Kidney (tissue), 14 donors: ENCODE data around the gene PABPN1. TPM values are rescaled to one million over a fixed set of nuclear protein-coding genes. Genes with fewer than 3 reads are reported as not detected.

Source experiments
- DNase-seq, 5 donors: peaks; one replicate each; pipeline ENCODE4 v3.0.0-alpha.2; 2013 to 2020
- FAIRE-seq: peaks from 2 replicates; lab custom pipeline; 2012; peaks lifted over from hg19 to GRCh38; lab: Jason Lieb, UNC
- H3K27ac ChIP-seq, 2 donors: one replicate each; pipeline ENCODE4 v1.7.0; 2013; ENCODE audit warnings: low read depth in 2 of 2, low read length in 2 of 2, inconsistent platforms in 1 of 2
- H3K27me3 ChIP-seq: one replicate; pipeline ENCODE4 v1.7.1; 2013; ENCODE audit warnings: low read length, inconsistent platforms; ENCODE audit not compliant: control insufficient read depth, insufficient read depth
- H3K36me3 ChIP-seq, 3 donors: one replicate each; pipeline versions ENCODE4 v1.7.0 to v1.7.1; 2013; ENCODE audit warnings: low read length in 3 of 3, control low read depth in 1 of 3, inconsistent platforms in 1 of 3; ENCODE audit not compliant: insufficient read depth in 3 of 3, control insufficient read depth in 2 of 3
- H3K4me1 ChIP-seq, 3 donors: one replicate each; pipeline versions ENCODE4 v1.7.0 to v1.7.1; 2013; ENCODE audit warnings: low read length in 3 of 3, inconsistent platforms in 1 of 3, low read depth in 1 of 3; ENCODE audit not compliant: control insufficient read depth in 2 of 3, insufficient read depth in 2 of 3
- H3K4me3 ChIP-seq, 3 donors: one replicate each; pipeline versions ENCODE4 v1.7.0 to v1.8.1; 2013; ENCODE audit warnings: low read length in 3 of 3, control low read depth in 1 of 3, inconsistent platforms in 1 of 3
- H3K9ac ChIP-seq, 3 donors: one replicate each; pipeline versions ENCODE4 v1.7.0 to v1.7.1; 2013; ENCODE audit warnings: low read length in 3 of 3, control low read depth in 1 of 3, inconsistent platforms in 1 of 3
- H3K9me3 ChIP-seq, 3 donors: one replicate each; pipeline versions ENCODE4 v1.7.0 to v1.7.1; 2013; ENCODE audit warnings: low read length in 3 of 3, control low read depth in 1 of 3, inconsistent platforms in 1 of 3; ENCODE audit not compliant: control insufficient read depth in 2 of 3, insufficient read depth in 1 of 3
- intact Hi-C: fragments of 100-400 bp; cut with DNase I; formaldehyde crosslinking; loops from one replicate; pipeline ENCODE4 v1.11.1; 2022
- polyA plus RNA-seq: library from polyadenylated mRNA; stranded (reverse); fragments of 350-450 nt; fragmentation: Illumina TruSeq; extraction: RNeasy Lipid Tissue Mini Kit (QIAGEN cat#74804); gene quantifications from one replicate; pipeline ENCODE4 v1.2.3, GENCODE V29; 2014; ENCODE audit warnings: low read depth, low replicate concordance; ENCODE audit not compliant: insufficient read depth
- total RNA-seq: library from RNA; stranded (reverse); fragmentation: NEBNext Ultra II Directional; extraction: Animal tissue kit (Norgen Biotek cat#: 25700); gene quantifications from one replicate; pipeline ENCODE4 v1.2.1, GENCODE V29; 2021
- TF ChIP-seq, protein P1 (sequence below): IDR thresholded peaks from 3 replicates; pipeline ENCODE4 v1.5.1; 2012; ENCODE audit warnings: mild to moderate bottlenecking, moderate library complexity, borderline replicate concordance; ENCODE audit not compliant: insufficient read depth; ENCODE audit errors: extremely low read depth
- donor health status: control.
- donor health status: control.
- donor health status: control.
- donor health status: control.
- donor health status: control.
- donor health status: DM: yes; HTN: yes; CAD: no.
- donor health status: Normal renal cell carcinoma (clear cell type).

The PABPN1 gene
- total and polyA plus RNA-seq, 2 donors from 2014 or later = 140 to 145 TPM

DNA sequence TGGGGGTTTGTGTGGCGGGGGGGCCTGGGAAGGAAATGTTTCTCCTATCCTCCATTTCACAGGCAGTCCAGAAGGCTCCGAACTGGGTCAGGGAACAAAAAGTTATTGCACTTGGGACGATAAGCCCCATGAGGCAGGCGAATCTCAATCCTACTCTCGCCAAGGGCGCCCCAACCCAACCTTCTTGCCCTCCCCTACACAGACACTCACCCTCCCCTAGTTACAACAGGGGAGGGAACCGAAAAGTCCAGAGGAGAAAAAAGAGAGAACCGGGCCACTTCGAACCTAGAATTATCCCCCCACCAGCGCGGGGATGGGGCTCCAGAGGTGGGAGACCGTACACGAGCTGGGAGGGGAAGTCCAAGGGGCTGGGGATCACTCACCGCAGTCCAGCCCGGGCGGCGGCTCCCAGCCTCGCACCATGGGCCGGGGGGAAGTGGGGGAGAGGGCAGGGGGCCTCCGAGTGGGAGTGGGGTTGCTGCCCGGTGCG lies 35.7 kb upstream of the PABPN1 start:
- intact Hi-C loops = no loop called here
- Histone ChIP-seq H3K9me3 (no peaks in the 10 kb centered on the region), H3K27ac (peak overlapping the region; percentile 92 to 97), H3K9ac (peak overlapping the region; percentile 63 to 99 (median 86)), H3K36me3 (peaks cover 0 to 2% (median 0%) of the 10 kb centered on the region in 3 donors), H3K27me3 (no peaks in the 10 kb centered on the region), H3K4me1 (peaks cover 2 to 16% (median 5%) of the 10 kb centered on the region in 3 donors), H3K4me3 (peak overlapping the region; percentile 77 to 98 (median 91))
- DNase-seq (no peak), FAIRE-seq (no peak)
- TF ChIP-seq, protein P1, sequence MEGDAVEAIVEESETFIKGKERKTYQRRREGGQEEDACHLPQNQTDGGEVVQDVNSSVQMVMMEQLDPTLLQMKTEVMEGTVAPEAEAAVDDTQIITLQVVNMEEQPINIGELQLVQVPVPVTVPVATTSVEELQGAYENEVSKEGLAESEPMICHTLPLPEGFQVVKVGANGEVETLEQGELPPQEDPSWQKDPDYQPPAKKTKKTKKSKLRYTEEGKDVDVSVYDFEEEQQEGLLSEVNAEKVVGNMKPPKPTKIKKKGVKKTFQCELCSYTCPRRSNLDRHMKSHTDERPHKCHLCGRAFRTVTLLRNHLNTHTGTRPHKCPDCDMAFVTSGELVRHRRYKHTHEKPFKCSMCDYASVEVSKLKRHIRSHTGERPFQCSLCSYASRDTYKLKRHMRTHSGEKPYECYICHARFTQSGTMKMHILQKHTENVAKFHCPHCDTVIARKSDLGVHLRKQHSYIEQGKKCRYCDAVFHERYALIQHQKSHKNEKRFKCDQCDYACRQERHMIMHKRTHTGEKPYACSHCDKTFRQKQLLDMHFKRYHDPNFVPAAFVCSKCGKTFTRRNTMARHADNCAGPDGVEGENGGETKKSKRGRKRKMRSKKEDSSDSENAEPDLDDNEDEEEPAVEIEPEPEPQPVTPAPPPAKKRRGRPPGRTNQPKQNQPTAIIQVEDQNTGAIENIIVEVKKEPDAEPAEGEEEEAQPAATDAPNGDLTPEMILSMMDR = no peak

DNA sequence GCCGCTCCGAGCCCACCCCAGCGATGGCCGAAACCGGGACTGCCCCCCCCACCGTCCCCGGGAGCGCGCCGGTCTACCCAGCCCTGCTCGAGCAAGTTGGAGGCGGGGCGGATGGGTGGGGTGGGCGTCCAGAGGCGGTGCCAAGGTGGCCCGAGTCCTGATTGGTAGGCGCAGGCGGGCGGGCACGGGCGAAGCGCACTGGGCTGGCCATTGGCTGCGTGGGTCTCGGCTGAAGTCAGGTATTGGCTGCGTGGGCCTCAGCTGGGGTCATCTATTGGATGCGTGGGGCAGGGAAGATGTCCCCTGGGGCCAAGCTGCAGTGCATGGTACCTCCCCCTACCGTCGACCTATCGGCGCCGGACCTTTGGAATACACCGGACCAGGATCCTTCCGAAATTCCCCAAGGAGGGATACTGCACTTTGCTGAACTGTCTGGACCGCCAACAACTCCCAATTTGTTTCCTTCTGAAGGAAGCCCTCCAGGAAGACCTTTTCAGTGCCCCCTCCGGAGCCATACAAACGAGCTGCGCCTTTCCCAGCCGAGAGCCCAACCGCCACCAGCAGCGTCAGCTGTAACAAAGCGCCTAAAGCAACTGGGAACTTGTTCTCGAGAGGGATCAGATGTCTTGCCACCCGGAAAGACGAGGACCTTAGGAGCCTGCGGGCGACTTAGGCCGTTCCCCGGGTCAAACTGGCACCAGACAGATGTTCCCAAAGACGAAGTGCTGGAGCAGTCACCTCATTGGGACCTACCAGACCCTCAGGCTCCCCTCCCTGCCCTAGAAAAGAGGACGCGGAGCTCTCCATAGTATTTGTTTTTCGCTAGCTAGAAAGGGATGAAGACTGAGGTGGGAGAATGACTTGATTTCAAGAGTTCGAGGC lies 35.0 kb upstream of the PABPN1 start, which contains the start of gene HOMEZ:
HOMEZ (minus strand) TSS at position 113 of the 882 bp plus-strand sequence. CDS start 180 bp downstream, outside the sequence.
- H3K36me3 ChIP-seq = peaks cover 0 to 2% (median 0%) of the 10 kb centered on the region in 3 donors
- peak; percentile 99 to 100 (median 99) for DNase-seq
- TF ChIP-seq, protein P1 = no peak
- peak; percentile 84 for FAIRE-seq
- peak within 1 kb of the TSS; percentile 83 to 99 (median 86) for H3K9ac ChIP-seq
- no peaks in the 10 kb centered on the region for H3K27me3 ChIP-seq
- H3K9me3 ChIP-seq = no peaks in the 10 kb centered on the region
- peaks cover 2 to 16% (median 5%) of the 10 kb centered on the region in 3 donors for H3K4me1 ChIP-seq
- H3K27ac ChIP-seq = peak within 1 kb of the TSS; percentile 92 to 97
- intact Hi-C loops = no loop called here
- peak within 1 kb of the TSS; percentile 79 to 98 (median 91) for H3K4me3 ChIP-seq

DNA sequence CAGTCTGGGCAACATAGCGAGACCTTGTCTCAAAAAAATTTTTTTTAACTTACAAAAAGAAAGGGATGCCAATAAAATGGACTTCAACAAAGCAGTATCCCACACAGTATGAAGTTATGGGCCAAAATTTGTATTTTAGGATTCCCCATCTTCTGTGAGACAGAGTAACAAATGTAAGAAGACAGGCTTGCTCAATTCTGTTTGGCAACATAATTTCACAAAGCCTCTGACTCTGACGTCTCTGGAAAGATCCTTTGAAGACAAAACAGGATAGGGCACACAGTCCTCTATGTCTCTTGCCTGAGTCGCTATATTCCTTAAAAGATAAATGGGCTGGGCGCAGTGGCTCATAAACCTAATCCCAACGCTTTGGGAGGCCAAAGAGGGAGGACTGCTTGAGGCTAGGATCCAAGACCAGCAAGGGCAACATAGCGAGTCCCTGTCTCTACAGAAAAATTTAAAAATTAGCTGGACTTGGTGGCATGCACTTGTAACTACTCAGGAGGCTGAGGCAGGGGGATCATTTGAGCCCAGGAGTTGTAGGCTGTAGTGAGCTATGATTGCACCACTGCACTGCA lies 34.3 kb upstream of the PABPN1 start:
- intact Hi-C loops = no loop called here
- H3K9me3 ChIP-seq = no peaks in the 10 kb centered on the region
- H3K4me1 ChIP-seq = peaks cover 2 to 16% (median 5%) of the 10 kb centered on the region in 3 donors
- no peaks in the 10 kb centered on the region for H3K27me3 ChIP-seq
- DNase-seq (no peak), FAIRE-seq (no peak)
- H3K4me3 ChIP-seq = peak overlapping the region; percentile 71 to 98 (median 79)
- peak overlapping the region; percentile 87 to 97 for H3K27ac ChIP-seq
- TF ChIP-seq, protein P1 = no peak
- H3K9ac ChIP-seq = peak overlapping the region; percentile 43 to 92 (median 83)
- no peaks in the 10 kb centered on the region for H3K36me3 ChIP-seq
